WTC11 (cell line): ENCODE measurements around the gene ENPP6. TPM values are rescaled to one million over a fixed set of nuclear protein-coding genes. Genes with fewer than 3 reads are reported as not detected.

Source experiments
- ATAC-seq: fragments of 200-7000 bp; cut with Tn5 transposase; 2 replicates; pipeline ENCODE4 v1.10.0; 2021; ENCODE audit warnings: mild to moderate bottlenecking, moderate library complexity
- CTCF ChIA-PET: fragments of 300-600 bp; sonication (Branson Sonifier 250); formaldehyde crosslinking; loops from one replicate; lab custom pipeline; 2021; ENCODE audit warnings: antibody characterized with exemption; lab: Charles Lee
- POLR2A ChIA-PET: fragments of 350-600 bp; sonication (Branson Sonifier 250); formaldehyde crosslinking; loops from one replicate; lab custom pipeline; 2021; ENCODE audit warnings: antibody characterized with exemption; lab: Charles Lee
- DNase-seq: peaks from one replicate; pipeline ENCODE4 v3.0.0; 2021; ENCODE audit warnings: low spot score
- H3K27ac Mint-ChIP-seq: 2 replicates; pipeline ENCODE4 v1.8.0; 2021; ENCODE audit warnings: mixed read lengths
- H3K27me3 Mint-ChIP-seq: 2 replicates; pipeline ENCODE4 v1.8.0; 2021; ENCODE audit warnings: low read depth, mild to moderate bottlenecking, moderate library complexity, mixed read lengths
- H3K36me3 Mint-ChIP-seq: 2 replicates; pipeline ENCODE4 v1.8.0; 2021; ENCODE audit warnings: mixed read lengths
- H3K4me1 Mint-ChIP-seq: 2 replicates; pipeline ENCODE4 v1.8.0; 2022; ENCODE audit warnings: mixed read lengths
- H3K4me3 Mint-ChIP-seq: 2 replicates; pipeline ENCODE4 v1.8.0; 2021; ENCODE audit warnings: mild to moderate bottlenecking, moderate library complexity, mixed read lengths
- H3K9me3 Mint-ChIP-seq: 2 replicates; pipeline ENCODE4 v1.8.0; 2021; ENCODE audit warnings: mixed read lengths
- ATF1 ChIP-seq: sonication (generic); formaldehyde crosslinking; IDR thresholded peaks from 2 replicates; pipeline ENCODE4 v1.8.1; 2023; ENCODE audit warnings: mild to moderate bottlenecking, moderate library complexity, missing genetic modification reagents
- MXD4 ChIP-seq: fragments of 250-450 bp; sonication (Bioruptor Pico); IDR thresholded peaks from 2 replicates; pipeline ENCODE4 v1.8.0; 2021; ENCODE audit warnings: mild to moderate bottlenecking, moderate library complexity, borderline replicate concordance
- NFE2L1 ChIP-seq: sonication (generic); formaldehyde crosslinking; IDR thresholded peaks from 2 replicates; pipeline ENCODE4 v1.8.1; 2023; ENCODE audit warnings: missing genetic modification reagents
- NR2C2 ChIP-seq: sonication (generic); formaldehyde crosslinking; IDR thresholded peaks from 2 replicates; pipeline ENCODE4 v1.8.0; 2022; ENCODE audit warnings: mild to moderate bottlenecking, missing genetic modification reagents
- OVOL2 ChIP-seq: fragments of 250-450 bp; sonication (Bioruptor Pico); IDR thresholded peaks from 2 replicates; pipeline ENCODE4 v1.9.0; 2021; ENCODE audit warnings: mild to moderate bottlenecking, borderline replicate concordance
- SOX15 ChIP-seq: fragments of 250-450 bp; sonication (Bioruptor Pico); IDR thresholded peaks from 2 replicates; pipeline ENCODE4 v1.9.0; 2021; ENCODE audit warnings: mild to moderate bottlenecking
- total RNA-seq: library from RNA; stranded (reverse); gene quantifications from 3 replicates; pipeline ENCODE4 v1.2.3, GENCODE V29; 2021
- TF ChIP-seq, protein P1 (sequence below): sonication (generic); formaldehyde crosslinking; IDR thresholded peaks from 2 replicates; pipeline ENCODE4 v1.8.0; 2022; ENCODE audit warnings: mild to moderate bottlenecking, missing genetic modification reagents
- TF ChIP-seq, protein P2 (sequence below): sonication (generic); formaldehyde crosslinking; IDR thresholded peaks from 2 replicates; pipeline ENCODE4 v1.8.1; 2022; ENCODE audit warnings: low read depth, missing genetic modification reagents, borderline replicate concordance
- TF ChIP-seq, protein P3 (sequence below): fragments of 200-600 bp; IDR thresholded peaks from 2 replicates; pipeline ENCODE4 v1.8.0; 2022; ENCODE audit warnings: antibody characterized with exemption
- TF ChIP-seq, protein P4 (sequence below): sonication (generic); formaldehyde crosslinking; IDR thresholded peaks from 2 replicates; pipeline ENCODE4 v1.8.1; 2022; ENCODE audit warnings: missing genetic modification reagents, borderline replicate concordance
- TF ChIP-seq, protein P5 (sequence below): sonication (generic); formaldehyde crosslinking; IDR thresholded peaks from 2 replicates; pipeline ENCODE4 v1.8.0; 2022; ENCODE audit warnings: missing genetic modification reagents
- TF ChIP-seq, protein P6 (sequence below): sonication (generic); formaldehyde crosslinking; IDR thresholded peaks from 2 replicates; pipeline ENCODE4 v1.8.1; 2022; ENCODE audit warnings: mild to moderate bottlenecking, moderate library complexity, missing genetic modification reagents

The ENPP6 gene
- total RNA-seq, 1 experiment from 2014 or later, result 0.09 TPM

DNA sequence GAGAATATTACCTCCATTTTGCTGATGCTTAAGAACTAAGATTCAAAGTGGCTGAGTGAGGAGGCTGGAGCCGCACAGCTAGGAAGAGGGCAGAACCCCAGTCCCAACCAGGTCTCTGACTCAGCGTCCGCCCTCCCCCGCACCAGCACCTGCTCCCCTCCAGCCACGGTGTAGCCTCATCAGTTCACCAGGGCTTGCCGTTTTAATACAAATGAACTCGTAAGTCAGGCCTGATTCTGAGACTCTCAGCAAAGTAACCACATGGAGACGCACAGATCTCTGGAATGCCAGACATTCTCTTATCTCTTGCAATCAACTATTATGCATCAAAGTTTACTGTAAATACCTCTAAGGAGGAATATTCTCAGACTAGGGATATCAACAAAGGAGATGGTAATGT lies 52.4 kb downstream of the ENPP6 start (continued):
- TF ChIP-seq, protein P1, sequence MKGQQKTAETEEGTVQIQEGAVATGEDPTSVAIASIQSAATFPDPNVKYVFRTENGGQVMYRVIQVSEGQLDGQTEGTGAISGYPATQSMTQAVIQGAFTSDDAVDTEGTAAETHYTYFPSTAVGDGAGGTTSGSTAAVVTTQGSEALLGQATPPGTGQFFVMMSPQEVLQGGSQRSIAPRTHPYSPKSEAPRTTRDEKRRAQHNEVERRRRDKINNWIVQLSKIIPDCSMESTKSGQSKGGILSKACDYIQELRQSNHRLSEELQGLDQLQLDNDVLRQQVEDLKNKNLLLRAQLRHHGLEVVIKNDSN, result no peak
- no peak for TF ChIP-seq SOX15

DNA sequence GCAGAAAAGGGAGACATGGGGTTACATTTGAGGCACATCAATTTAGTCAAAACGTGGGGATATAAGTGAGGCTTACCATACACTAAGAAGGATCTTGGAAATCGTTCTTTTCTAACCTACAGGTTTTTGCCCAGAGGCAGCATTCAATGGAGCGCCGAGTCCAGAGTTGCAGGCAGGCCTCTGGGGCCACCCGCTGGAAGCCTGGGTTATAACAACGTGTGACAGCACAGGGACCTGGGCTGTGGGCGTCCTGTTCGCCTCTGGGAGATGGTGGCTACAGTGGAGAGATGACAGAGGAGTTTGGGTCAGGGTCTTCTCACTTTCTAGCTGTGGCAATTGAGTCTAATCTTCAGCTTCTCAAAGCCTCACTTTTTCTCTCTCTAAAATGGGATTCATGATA lies 53.9 kb downstream of the ENPP6 start:
- H3K27me3 Mint-ChIP-seq, result peaks cover 6% of the 10 kb centered on the region
- TF ChIP-seq, protein P2, sequence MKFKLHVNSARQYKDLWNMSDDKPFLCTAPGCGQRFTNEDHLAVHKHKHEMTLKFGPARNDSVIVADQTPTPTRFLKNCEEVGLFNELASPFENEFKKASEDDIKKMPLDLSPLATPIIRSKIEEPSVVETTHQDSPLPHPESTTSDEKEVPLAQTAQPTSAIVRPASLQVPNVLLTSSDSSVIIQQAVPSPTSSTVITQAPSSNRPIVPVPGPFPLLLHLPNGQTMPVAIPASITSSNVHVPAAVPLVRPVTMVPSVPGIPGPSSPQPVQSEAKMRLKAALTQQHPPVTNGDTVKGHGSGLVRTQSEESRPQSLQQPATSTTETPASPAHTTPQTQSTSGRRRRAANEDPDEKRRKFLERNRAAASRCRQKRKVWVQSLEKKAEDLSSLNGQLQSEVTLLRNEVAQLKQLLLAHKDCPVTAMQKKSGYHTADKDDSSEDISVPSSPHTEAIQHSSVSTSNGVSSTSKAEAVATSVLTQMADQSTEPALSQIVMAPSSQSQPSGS, result no peak
- TF ChIP-seq, protein P3, sequence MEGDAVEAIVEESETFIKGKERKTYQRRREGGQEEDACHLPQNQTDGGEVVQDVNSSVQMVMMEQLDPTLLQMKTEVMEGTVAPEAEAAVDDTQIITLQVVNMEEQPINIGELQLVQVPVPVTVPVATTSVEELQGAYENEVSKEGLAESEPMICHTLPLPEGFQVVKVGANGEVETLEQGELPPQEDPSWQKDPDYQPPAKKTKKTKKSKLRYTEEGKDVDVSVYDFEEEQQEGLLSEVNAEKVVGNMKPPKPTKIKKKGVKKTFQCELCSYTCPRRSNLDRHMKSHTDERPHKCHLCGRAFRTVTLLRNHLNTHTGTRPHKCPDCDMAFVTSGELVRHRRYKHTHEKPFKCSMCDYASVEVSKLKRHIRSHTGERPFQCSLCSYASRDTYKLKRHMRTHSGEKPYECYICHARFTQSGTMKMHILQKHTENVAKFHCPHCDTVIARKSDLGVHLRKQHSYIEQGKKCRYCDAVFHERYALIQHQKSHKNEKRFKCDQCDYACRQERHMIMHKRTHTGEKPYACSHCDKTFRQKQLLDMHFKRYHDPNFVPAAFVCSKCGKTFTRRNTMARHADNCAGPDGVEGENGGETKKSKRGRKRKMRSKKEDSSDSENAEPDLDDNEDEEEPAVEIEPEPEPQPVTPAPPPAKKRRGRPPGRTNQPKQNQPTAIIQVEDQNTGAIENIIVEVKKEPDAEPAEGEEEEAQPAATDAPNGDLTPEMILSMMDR, result peak; percentile 72
- TF ChIP-seq, all 79 proteins: peak for 1
- DNase-seq (peak; percentile 81), ATAC-seq (peak; percentile 61)
- no peak overlapping the region for H3K4me3 Mint-ChIP-seq
- no peaks in the 10 kb centered on the region for H3K9me3 Mint-ChIP-seq
- no peaks in the 10 kb centered on the region for H3K36me3 Mint-ChIP-seq
- CTCF ChIA-PET, result interaction anchor here (1.4 kb wide), 1 partner anchor 20 kb away, joined by 4 read pairs; no protein-coding TSS in a partner anchor
- POLR2A ChIA-PET, result no interaction called here
- H3K4me1 Mint-ChIP-seq, result peaks cover 46% of the 10 kb centered on the region
- H3K27ac Mint-ChIP-seq, result no peak overlapping the region

DNA sequence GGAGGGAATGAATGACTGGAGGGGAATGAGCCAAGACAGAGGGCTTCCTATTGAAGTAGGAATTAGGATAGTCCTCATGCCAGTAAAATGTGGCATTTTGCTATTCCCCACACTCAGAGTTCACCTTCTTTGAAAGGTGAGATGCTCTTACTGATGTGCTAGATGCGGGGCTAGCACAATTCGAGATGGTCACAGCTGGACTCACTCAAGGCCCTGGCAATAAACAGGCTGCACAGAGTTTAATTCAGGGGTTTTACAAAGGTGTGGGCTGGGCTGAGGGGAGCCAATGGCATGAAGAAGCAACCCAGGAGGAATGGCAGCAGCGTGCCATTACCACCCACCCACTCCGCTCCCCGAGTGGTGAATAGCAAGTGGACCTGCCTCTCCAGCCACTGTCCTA lies 55.1 kb downstream of the ENPP6 start:
- Mint-ChIP-seq H3K9me3 (no peaks in the 10 kb centered on the region), H3K27ac (no peak overlapping the region), H3K36me3 (no peaks in the 10 kb centered on the region)
- no peak for DNase-seq
- CTCF ChIA-PET, result interaction anchor here (0.6 to 1.4 kb wide), 2 partner anchors 16 to 19 kb away, joined by 4 read pairs; no protein-coding TSS in a partner anchor
- POLR2A ChIA-PET, result no interaction called here
- no peak for ATAC-seq
- no peak for TF ChIP-seq MXD4
- no peak for TF ChIP-seq NR2C2 (CRISPR knock-in tag)
- TF ChIP-seq, protein P4, sequence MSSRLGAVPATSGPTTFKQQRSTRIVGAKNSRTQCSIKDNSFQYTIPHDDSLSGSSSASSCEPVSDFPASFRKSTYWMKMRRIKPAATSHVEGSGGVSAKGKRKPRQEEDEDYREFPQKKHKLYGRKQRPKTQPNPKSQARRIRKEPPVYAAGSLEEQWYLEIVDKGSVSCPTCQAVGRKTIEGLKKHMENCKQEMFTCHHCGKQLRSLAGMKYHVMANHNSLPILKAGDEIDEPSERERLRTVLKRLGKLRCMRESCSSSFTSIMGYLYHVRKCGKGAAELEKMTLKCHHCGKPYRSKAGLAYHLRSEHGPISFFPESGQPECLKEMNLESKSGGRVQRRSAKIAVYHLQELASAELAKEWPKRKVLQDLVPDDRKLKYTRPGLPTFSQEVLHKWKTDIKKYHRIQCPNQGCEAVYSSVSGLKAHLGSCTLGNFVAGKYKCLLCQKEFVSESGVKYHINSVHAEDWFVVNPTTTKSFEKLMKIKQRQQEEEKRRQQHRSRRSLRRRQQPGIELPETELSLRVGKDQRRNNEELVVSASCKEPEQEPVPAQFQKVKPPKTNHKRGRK (CRISPR knock-in tag), result no peak
- TF ChIP-seq, protein P5, sequence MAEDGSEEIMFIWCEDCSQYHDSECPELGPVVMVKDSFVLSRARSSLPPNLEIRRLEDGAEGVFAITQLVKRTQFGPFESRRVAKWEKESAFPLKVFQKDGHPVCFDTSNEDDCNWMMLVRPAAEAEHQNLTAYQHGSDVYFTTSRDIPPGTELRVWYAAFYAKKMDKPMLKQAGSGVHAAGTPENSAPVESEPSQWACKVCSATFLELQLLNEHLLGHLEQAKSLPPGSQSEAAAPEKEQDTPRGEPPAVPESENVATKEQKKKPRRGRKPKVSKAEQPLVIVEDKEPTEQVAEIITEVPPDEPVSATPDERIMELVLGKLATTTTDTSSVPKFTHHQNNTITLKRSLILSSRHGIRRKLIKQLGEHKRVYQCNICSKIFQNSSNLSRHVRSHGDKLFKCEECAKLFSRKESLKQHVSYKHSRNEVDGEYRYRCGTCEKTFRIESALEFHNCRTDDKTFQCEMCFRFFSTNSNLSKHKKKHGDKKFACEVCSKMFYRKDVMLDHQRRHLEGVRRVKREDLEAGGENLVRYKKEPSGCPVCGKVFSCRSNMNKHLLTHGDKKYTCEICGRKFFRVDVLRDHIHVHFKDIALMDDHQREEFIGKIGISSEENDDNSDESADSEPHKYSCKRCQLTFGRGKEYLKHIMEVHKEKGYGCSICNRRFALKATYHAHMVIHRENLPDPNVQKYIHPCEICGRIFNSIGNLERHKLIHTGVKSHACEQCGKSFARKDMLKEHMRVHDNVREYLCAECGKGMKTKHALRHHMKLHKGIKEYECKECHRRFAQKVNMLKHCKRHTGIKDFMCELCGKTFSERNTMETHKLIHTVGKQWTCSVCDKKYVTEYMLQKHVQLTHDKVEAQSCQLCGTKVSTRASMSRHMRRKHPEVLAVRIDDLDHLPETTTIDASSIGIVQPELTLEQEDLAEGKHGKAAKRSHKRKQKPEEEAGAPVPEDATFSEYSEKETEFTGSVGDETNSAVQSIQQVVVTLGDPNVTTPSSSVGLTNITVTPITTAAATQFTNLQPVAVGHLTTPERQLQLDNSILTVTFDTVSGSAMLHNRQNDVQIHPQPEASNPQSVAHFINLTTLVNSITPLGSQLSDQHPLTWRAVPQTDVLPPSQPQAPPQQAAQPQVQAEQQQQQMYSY, result no peak
- no peak for TF ChIP-seq NFE2L1 (CRISPR knock-in tag)
- TF ChIP-seq ATF1, result no peak
- no peak for TF ChIP-seq OVOL2 (CRISPR knock-in tag)
- TF ChIP-seq, protein P6, sequence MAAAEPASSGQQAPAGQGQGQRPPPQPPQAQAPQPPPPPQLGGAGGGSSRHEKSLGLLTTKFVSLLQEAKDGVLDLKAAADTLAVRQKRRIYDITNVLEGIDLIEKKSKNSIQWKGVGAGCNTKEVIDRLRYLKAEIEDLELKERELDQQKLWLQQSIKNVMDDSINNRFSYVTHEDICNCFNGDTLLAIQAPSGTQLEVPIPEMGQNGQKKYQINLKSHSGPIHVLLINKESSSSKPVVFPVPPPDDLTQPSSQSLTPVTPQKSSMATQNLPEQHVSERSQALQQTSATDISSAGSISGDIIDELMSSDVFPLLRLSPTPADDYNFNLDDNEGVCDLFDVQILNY (CRISPR knock-in tag), result no peak
- TF ChIP-seq, all 79 proteins: peak for 0
- H3K27me3 Mint-ChIP-seq, result peaks cover 6% of the 10 kb centered on the region
- no peak overlapping the region for H3K4me3 Mint-ChIP-seq
- peaks cover 38% of the 10 kb centered on the region for H3K4me1 Mint-ChIP-seq
